ENCODE measurements around the gene ZNF260. TPM values are rescaled to one million over a fixed set of nuclear protein-coding genes. Genes with fewer than 3 reads are reported as not detected.

The ZNF260 gene
- total RNA-seq, 4 donors from 2014 or later: 5.4 to 8.7 (median 7.1) TPM

DNA sequence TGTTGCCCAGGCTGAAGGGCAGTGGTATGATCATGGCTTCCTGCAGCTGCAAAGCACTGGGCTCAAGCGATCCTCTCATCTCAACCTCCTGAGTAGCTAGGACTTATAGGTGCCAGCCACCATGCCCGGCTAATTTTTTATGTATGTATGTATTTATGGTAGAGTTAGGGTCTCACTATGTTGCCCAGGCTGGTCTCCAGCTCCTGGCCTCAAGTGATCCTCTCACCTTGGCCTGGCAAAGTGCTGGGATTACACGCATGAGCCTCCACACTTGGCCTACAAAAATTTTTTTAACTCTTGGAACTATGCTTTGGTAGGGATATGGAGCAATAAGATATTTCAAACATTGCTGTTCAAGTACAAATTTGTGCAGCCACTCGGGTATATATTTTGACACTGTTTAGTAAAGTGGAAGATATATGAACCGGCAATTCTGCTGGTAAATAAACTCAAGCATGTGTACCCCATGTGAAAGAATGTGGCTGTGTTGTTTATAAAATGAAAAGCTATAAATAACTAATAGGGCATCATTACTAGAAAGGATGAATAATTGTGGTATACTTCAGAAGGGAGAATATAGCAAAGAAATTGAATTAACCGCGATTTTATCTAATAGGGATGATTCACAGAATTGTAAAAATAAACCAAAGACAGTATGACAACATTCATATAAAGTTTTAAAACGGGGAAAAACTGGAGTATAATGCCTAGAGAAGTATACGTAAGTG lies 39.8 kb downstream of the ZNF260 start:
- no peak for DNase-seq (ENCODE audit: low spot score in 2 of 2)
- no peak overlapping the region for H3K4me3 ChIP-seq (ENCODE audit: low read depth, poor library complexity, severe bottlenecking)
- WGBS, 2 donors: 45 to 52% methylated on average over 9 of the region's 9 CpGs
- intact Hi-C loops (cut with DNase I; ENCODE audit: low total_unique reads): no loop called here
- TF ChIP-seq POLR2A (IDR thresholded peaks at IDR 0.05): no peak
- no peak for TF ChIP-seq CTCF (IDR thresholded peaks at IDR 0.05)

GRCh38 chr19:36483653-36484052 lies 44.4 kb downstream of the ZNF260 start:
- WGBS, 2 donors: 96 to 98% methylated on average over 6 of the region's 6 CpGs
- intact Hi-C loops (cut with DNase I; ENCODE audit: low total_unique reads): no loop called here
- DNase-seq (ENCODE audit: low spot score in 2 of 2): no peak
- H3K4me3 ChIP-seq (ENCODE audit: low read depth, poor library complexity, severe bottlenecking): no peak overlapping the region
- no peak for TF ChIP-seq POLR2A (IDR thresholded peaks at IDR 0.05)
- TF ChIP-seq CTCF (IDR thresholded peaks at IDR 0.05): no peak

- intact Hi-C loops (cut with DNase I; ENCODE audit: low total_unique reads): no loop called here
- WGBS, 2 donors: 85 to 90% methylated on average over 2 of the region's 2 CpGs
These were observed 45.2 kb downstream of the ZNF260 start for GRCh38 chr19:36482876-36483275.

More at GRCh38 chr19:36482876-36483275, 45.2 kb downstream of the ZNF260 start:
- no peak for TF ChIP-seq CTCF (IDR thresholded peaks at IDR 0.05)
- TF ChIP-seq POLR2A (IDR thresholded peaks at IDR 0.05): no peak
- no peak for DNase-seq (ENCODE audit: low spot score in 2 of 2)
- no peak overlapping the region for H3K4me3 ChIP-seq (ENCODE audit: low read depth, poor library complexity, severe bottlenecking)

Other genes with a start within 250 kb of the ZNF260 start
- gene ZFP14, start 149.1 kb downstream of the ZNF260 start, total RNA-seq: 1 to 10 TPM; 3.6 to 8.1 (median 4.2) TPM
- gene ZFP82, start 109.6 kb downstream of the ZNF260 start, total RNA-seq: 1 to 10 TPM; 1.1 to 4.1 (median 1.5) TPM
- gene ZNF566, start 38.7 kb downstream of the ZNF260 start, total RNA-seq: 10 to 100 TPM in 1 of 4 donors, 1 to 10 TPM in 3; 4.8 to 10.2 (median 5.7) TPM
- gene ZNF529, start 45.0 kb upstream of the ZNF260 start, total RNA-seq: 1 to 10 TPM; 3.9 to 7.8 (median 6.7) TPM
- gene ZNF382, start 77.0 kb upstream of the ZNF260 start, total RNA-seq: 1 to 10 TPM in 3 of 4 donors, under 1 TPM in 1; 0.95 to 3.3 (median 1.2) TPM
- 10 to 100 TPM in 1 of 4 donors, 1 to 10 TPM in 3; 5.9 to 19.3 (median 7.9) TPM for gene ZNF461, start 138.6 kb upstream of the ZNF260 start, total RNA-seq
- gene ZNF567, start 159.3 kb upstream of the ZNF260 start, total RNA-seq: 1 to 10 TPM; 6.3 to 9.6 (median 7.7) TPM
- gene ZNF850, start 244.5 kb upstream of the ZNF260 start, total RNA-seq: 1 to 10 TPM; 1.0 to 2.2 (median 1.5) TPM